C4-2B (cell line): Measurements from ENCODE around the gene PRR16.

Experiments used
- ZFX ChIP-seq: fragments of 450-650 bp; IDR thresholded peaks from 2 replicates; pipeline ENCODE4 v1.6.1; 2017
- TF ChIP-seq, protein P1 (sequence below): fragments of 450-650 bp; conservative IDR thresholded peaks from 2 replicates; pipeline ENCODE4 v1.5.1; 2017; ENCODE audit warnings: mild to moderate bottlenecking

DNA sequence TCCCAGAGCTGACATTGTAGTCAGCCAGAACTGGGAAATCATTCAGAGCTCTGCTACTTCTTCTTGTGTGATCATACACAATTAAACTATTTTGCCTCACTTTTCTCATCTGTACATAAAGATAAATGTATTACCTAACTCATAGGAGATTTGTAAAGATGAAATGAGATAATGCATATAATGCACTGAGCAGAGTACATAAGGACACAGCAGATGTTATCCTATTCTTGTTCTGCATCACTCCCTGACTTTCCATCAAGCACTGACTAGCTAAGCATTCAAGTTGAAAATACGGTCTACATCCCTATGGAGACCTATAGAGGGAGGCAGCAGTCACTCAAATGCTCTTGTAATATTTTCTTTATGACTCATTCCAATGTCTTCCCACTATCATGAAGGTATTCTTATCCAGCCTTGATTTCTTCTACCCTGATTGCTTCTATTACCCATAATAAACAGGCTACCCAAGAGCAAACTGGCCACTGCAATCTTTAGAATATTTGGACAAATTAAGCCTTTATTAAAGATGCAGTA is 16.3 kb upstream of the PRR16 start:
- TF ChIP-seq, protein P1, sequence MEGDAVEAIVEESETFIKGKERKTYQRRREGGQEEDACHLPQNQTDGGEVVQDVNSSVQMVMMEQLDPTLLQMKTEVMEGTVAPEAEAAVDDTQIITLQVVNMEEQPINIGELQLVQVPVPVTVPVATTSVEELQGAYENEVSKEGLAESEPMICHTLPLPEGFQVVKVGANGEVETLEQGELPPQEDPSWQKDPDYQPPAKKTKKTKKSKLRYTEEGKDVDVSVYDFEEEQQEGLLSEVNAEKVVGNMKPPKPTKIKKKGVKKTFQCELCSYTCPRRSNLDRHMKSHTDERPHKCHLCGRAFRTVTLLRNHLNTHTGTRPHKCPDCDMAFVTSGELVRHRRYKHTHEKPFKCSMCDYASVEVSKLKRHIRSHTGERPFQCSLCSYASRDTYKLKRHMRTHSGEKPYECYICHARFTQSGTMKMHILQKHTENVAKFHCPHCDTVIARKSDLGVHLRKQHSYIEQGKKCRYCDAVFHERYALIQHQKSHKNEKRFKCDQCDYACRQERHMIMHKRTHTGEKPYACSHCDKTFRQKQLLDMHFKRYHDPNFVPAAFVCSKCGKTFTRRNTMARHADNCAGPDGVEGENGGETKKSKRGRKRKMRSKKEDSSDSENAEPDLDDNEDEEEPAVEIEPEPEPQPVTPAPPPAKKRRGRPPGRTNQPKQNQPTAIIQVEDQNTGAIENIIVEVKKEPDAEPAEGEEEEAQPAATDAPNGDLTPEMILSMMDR = no peak
- no peak for TF ChIP-seq ZFX
